Vagina (tissue), 2 donors: Measurements from ENCODE around the gene PTPN14. TPM values are rescaled to one million over a fixed set of nuclear protein-coding genes. Genes with fewer than 3 reads are reported as not detected.

Experiments
- DNase-seq, 2 donors: peaks; one replicate each; pipeline ENCODE4 v3.0.0-alpha.2; 2017; ENCODE audit errors: extremely low spot score in 2 of 2
- H3K27ac ChIP-seq: fragments of 200-600 bp; sonication (generic); one replicate; pipeline ENCODE4 v1.5.1; 2019
- H3K27me3 ChIP-seq: fragments of 200-600 bp; sonication (generic); one replicate; pipeline ENCODE4 v1.5.1; 2019
- H3K36me3 ChIP-seq, 2 donors: fragments of 200-600 bp; sonication (generic); one replicate each; pipeline ENCODE4 v1.5.1; 2017 to 2019
- H3K4me1 ChIP-seq: fragments of 200-600 bp; sonication (generic); one replicate; pipeline ENCODE4 v1.5.1; 2019
- H3K4me3 ChIP-seq, 2 donors: fragments of 200-600 bp; sonication (generic); 1 replicate in 1 of 2; 2 replicates in 1 of 2; pipeline ENCODE4 v1.5.1; 2016 to 2019
- H3K9me3 ChIP-seq: fragments of 200-600 bp; sonication (generic); one replicate; pipeline ENCODE4 v1.5.1; 2019
- POLR2A ChIP-seq, 2 donors: fragments of 450-650 bp; IDR thresholded peaks; one replicate each; pipeline ENCODE4 v1.6.1; 2017; ENCODE audit warnings: antibody characterized with exemption in 2 of 2, mild to moderate bottlenecking in 2 of 2, moderate library complexity in 2 of 2
- POLR2AphosphoS5 ChIP-seq, 2 donors: sonication (generic); formaldehyde crosslinking; IDR thresholded peaks; one replicate each; pipeline ENCODE4 v1.9.0; 2017; ENCODE audit warnings: antibody characterized with exemption in 2 of 2, mild to moderate bottlenecking in 2 of 2, low read depth in 1 of 2; ENCODE audit not compliant: insufficient read depth in 1 of 2
- intact Hi-C: fragments of 100-400 bp; cut with DNase I; formaldehyde crosslinking; loops from one replicate; pipeline ENCODE4 v1.15.1; 2023
- total RNA-seq: library from RNA; depleted of rRNA; stranded (reverse); fragments of >200 nt; gene quantifications from one replicate; pipeline ENCODE4 v1.2.3, GENCODE V29; 2016
- TF ChIP-seq, protein P1 (sequence below), 3 experiments: fragments of 450-650 bp in 2 of 3; fragments of 200-600 bp in 1 of 3; sonication (generic) in 1 of 3; IDR thresholded peaks; one replicate each; pipeline ENCODE4 v1.5.1; 2017 to 2019; ENCODE audit warnings: antibody characterized with exemption in 3 of 3, mild to moderate bottlenecking in 2 of 3, moderate library complexity in 2 of 3

PTPN14 gene
- total RNA-seq, 1 donor from 2014 or later: 24.3 TPM

DNA sequence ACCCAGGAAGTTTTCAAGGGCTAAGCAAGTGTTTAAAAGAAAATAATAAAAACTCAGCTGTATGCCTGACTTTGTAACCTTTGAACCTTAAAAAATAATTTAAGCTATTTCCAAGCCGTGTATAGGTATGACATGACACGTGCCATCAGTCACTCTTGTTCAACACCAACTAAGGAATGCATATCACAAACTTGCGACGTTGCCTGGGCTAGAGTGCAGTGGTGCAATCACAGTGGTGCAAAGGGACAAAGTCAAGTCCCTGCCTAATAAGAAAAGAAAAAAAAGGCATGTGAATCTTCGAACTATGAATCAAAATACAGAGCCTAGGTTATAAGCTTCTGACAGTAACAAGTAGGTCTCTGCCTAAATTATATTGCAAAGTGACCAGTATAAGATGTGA lies 191.3 kb downstream of the PTPN14 start:
- TF ChIP-seq, protein P1, sequence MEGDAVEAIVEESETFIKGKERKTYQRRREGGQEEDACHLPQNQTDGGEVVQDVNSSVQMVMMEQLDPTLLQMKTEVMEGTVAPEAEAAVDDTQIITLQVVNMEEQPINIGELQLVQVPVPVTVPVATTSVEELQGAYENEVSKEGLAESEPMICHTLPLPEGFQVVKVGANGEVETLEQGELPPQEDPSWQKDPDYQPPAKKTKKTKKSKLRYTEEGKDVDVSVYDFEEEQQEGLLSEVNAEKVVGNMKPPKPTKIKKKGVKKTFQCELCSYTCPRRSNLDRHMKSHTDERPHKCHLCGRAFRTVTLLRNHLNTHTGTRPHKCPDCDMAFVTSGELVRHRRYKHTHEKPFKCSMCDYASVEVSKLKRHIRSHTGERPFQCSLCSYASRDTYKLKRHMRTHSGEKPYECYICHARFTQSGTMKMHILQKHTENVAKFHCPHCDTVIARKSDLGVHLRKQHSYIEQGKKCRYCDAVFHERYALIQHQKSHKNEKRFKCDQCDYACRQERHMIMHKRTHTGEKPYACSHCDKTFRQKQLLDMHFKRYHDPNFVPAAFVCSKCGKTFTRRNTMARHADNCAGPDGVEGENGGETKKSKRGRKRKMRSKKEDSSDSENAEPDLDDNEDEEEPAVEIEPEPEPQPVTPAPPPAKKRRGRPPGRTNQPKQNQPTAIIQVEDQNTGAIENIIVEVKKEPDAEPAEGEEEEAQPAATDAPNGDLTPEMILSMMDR (IDR thresholded peaks at IDR 0.05): no peak
- TF ChIP-seq POLR2AphosphoS5 (IDR thresholded peaks at IDR 0.05; ENCODE audit: insufficient read depth in 1 of 2, low read depth in 1 of 2): no peak
- no peak for TF ChIP-seq POLR2A (IDR thresholded peaks at IDR 0.05)
- Histone ChIP-seq H3K27me3 (no peaks in the 10 kb centered on the region), H3K36me3 (peaks cover 0 to 36% of the 10 kb centered on the region in 2 donors), H3K9me3 (no peaks in the 10 kb centered on the region), H3K27ac (no peak overlapping the region), H3K4me3 (no peak overlapping the region), H3K4me1 (no peaks in the 10 kb centered on the region)
- no peak for DNase-seq
- intact Hi-C loops: no loop called here

DNA sequence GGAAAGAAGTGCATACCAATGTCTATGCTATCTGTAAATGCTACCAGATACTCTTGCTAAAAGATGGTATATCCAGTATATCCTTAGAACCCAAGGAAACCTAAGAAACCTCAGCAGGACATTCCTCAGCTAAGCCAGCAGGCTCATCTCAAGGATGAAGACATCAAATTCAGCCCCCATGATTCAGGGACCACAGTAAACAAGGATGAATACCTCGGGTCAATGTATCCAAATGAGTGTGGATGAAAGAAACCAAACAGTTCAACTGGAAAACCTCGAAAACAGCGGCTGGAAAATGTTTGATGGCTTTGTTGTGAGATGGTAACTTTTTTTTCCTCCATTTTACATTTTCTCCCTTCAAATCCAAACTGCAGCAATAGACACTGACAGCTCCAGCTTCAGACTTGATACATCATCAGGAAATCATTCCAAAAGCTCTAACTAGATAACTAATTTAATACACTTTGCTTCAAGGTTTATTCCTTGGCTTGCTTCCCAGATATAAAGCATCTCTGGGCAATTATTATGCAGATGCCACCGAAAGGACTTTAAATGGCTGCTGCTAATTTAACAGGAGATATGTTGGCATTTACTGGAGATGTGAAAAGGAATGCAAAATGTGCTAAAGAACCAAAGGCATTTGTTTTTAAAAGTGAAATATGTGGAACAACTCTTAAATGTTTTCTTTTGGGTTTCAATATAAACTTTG lies 196.8 kb downstream of the PTPN14 start:
- H3K27me3 ChIP-seq: no peaks in the 10 kb centered on the region
- no peaks in the 10 kb centered on the region for H3K4me1 ChIP-seq
- intact Hi-C loops: no loop called here
- H3K36me3 ChIP-seq: peaks cover 0 to 16% of the 10 kb centered on the region in 2 donors
- H3K27ac ChIP-seq: no peak overlapping the region
- no peak for DNase-seq
- no peak overlapping the region for H3K4me3 ChIP-seq
- TF ChIP-seq POLR2A (IDR thresholded peaks at IDR 0.05) (no peak), POLR2AphosphoS5 (IDR thresholded peaks at IDR 0.05; ENCODE audit: insufficient read depth in 1 of 2, low read depth in 1 of 2) (no peak)
- TF ChIP-seq, protein P1 (IDR thresholded peaks at IDR 0.05): no peak
- no peaks in the 10 kb centered on the region for H3K9me3 ChIP-seq

DNA sequence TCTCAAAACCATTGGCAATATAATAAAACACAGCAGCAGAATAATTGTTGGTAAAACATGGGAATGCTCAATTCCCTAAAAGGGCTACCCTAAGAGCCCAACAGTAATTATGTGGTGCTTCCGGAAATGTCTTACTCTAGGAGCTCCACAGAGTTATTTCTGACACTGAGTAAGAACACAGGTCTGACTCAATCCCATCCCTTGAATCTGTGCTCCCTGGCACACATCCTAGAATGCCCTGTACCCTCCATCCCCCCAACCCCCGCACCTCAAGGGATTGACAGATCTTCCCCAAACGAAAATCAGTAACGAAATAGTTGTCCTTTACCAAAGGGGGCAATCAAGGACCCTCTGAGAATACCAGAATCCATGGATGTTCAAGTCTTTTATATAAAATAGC lies 198.6 kb downstream of the PTPN14 start:
- Histone ChIP-seq H3K4me1 (no peaks in the 10 kb centered on the region), H3K9me3 (no peaks in the 10 kb centered on the region), H3K36me3 (peaks cover 0 to 13% of the 10 kb centered on the region in 2 donors), H3K27me3 (no peaks in the 10 kb centered on the region), H3K4me3 (no peak overlapping the region), H3K27ac (no peak overlapping the region)
- TF ChIP-seq POLR2A (IDR thresholded peaks at IDR 0.05): no peak
- no peak for TF ChIP-seq POLR2AphosphoS5 (IDR thresholded peaks at IDR 0.05; ENCODE audit: insufficient read depth in 1 of 2, low read depth in 1 of 2)
- TF ChIP-seq, protein P1 (IDR thresholded peaks at IDR 0.05): no peak
- DNase-seq: no peak
- intact Hi-C loops: no loop called here

DNA sequence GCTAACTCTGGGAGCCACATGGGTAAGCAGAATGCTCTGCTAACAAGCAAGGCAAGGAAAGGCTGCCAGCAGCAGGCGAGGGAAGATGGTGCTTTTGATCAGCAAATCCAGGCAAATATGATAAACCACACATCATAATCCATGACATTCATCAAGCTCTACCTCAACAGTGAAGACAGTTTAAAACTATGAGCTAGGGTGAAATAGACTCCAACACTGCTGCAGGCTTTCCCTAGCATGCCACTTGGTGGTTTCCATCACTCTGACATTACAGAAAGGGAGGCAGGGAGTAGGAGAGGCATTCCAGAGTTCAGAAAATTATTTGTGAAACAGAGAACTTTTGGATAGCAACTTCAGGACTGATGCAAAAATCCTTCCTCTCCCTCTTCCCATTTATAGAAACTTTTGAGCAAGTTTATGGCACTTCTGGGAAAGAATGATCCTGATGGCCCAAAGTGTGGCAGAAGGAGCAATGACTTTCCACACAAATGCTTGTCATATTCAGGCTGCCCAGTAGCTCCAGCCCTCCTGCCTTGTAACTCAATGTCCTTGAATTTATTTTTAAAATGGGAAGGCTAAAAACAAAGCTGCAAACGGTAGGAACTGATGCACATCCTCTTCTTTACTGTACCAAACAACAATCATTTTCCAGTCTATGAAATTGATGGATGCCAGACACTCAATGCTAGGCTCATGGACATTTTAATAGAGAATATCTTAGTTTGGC lies 199.7 kb downstream of the PTPN14 start:
- intact Hi-C loops: no loop called here

DNA sequence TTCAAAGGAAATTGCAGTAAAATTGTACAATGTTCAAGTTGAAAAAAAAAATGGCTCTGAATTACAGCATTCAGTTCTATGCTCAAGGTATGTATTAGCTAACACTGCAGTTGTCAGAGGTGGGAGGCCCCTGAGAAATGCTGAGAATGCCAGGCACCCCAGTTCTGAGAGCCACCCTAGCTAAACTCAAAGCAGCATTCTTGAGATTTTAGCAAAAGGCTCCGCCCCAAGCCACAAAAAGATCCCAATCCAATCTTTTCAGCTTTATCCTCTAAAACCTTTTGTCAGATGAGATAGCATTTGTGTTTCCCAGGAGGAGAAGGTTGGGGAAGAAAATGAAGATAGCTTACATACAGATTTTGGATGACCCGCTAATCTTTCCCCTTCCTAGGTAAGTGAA lies 201.6 kb downstream of the PTPN14 start:
- DNase-seq: no peak
- Histone ChIP-seq H3K27ac (no peak overlapping the region), H3K27me3 (no peaks in the 10 kb centered on the region), H3K4me1 (no peaks in the 10 kb centered on the region), H3K9me3 (no peaks in the 10 kb centered on the region), H3K4me3 (no peak overlapping the region), H3K36me3 (no peaks in the 10 kb centered on the region)
- no peak for TF ChIP-seq POLR2A (IDR thresholded peaks at IDR 0.05)
- TF ChIP-seq POLR2AphosphoS5 (IDR thresholded peaks at IDR 0.05; ENCODE audit: insufficient read depth in 1 of 2, low read depth in 1 of 2): no peak
- TF ChIP-seq, protein P1 (IDR thresholded peaks at IDR 0.05): no peak
- intact Hi-C loops: no loop called here

More for the DNA sequence above, 199.7 kb downstream of the PTPN14 start:
- no peak for TF ChIP-seq POLR2A (IDR thresholded peaks at IDR 0.05)
- Histone ChIP-seq H3K27ac (no peak overlapping the region), H3K27me3 (no peaks in the 10 kb centered on the region), H3K4me3 (no peak overlapping the region), H3K4me1 (no peaks in the 10 kb centered on the region), H3K9me3 (no peaks in the 10 kb centered on the region), H3K36me3 (peaks cover 0 to 4% of the 10 kb centered on the region in 2 donors)
- no peak for DNase-seq
